H4 (cell line): ENCODE measurements around the gene GOLPH3. TPM values are rescaled to one million over a fixed set of nuclear protein-coding genes. Genes with fewer than 3 reads are reported as not detected.

Experiments
- total RNA-seq: library from RNA; depleted of rRNA; stranded (reverse); fragments of >200 nt; shearing (Covaris generic); gene quantifications from 2 replicates; pipeline ENCODE4 v1.2.3, GENCODE V29; 2014; rRNA removed

GOLPH3 gene
- total RNA-seq, 1 experiment from 2014 or later = 52.2 TPM

Other genes starting within 250 kb of the GOLPH3 start
- 9.2 and 11.3 TPM in 2 replicates for gene MTMR12, start 138.6 kb upstream of the GOLPH3 start, total RNA-seq